ENCODE data around the gene PRKCB.

DNA sequence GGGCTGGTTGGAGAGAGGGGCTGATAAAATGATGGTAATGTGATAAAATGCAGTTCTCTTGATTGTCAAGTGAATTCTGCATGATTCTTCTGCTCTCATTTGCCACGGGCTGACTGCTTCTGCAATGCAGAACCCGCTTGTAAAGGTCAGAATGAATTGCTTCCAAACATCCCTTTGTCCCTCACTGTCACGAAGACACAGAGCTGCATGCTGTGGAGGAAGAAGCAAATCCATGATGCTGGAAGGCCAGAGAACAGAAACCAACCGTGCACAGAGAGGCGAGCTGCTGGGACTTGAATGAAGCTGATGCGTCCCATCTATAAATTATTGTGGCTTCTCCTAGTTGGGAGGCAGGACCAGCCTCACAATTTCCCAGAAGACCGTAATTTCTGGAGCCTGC lies 171.6 kb downstream of the PRKCB start:
- TF ChIP-seq POLR2A (IDR thresholded peaks at IDR 0.05; ENCODE audit: low read length) (no peak), GATA1 (IDR thresholded peaks at IDR 0.05; ENCODE audit: low read depth, low read length) (no peak)
